Stomach (tissue), 9 donors: ENCODE results near the gene OSM. TPM values are rescaled to one million over a fixed set of nuclear protein-coding genes. Genes with fewer than 3 reads are reported as not detected.

ENCODE experiments used
- DNase-seq, 2 donors: peaks; one replicate each; pipeline versions ENCODE4 v3.0.0 to v3.0.0-alpha.2; 2013 to 2019
- H3K27ac ChIP-seq, 5 donors: fragments of 200-600 bp in 4 of 5; sonication (generic) in 4 of 5; one replicate each; pipeline ENCODE4 v1.5.1; 2013 to 2019; ENCODE audit warnings: mild to moderate bottlenecking in 1 of 5, moderate library complexity in 1 of 5
- H3K27me3 ChIP-seq, 3 donors: fragments of 200-600 bp; sonication (generic); one replicate each; pipeline ENCODE4 v1.5.1; 2017 to 2019; ENCODE audit warnings: mixed run types in 1 of 3
- H3K36me3 ChIP-seq, 4 donors: fragments of 200-600 bp; sonication (generic); 1 replicate in 3 of 4; 2 replicates in 1 of 4; pipeline ENCODE4 v1.5.1; 2016 to 2019
- H3K4me1 ChIP-seq, 4 donors: fragments of 200-600 bp; sonication (generic); one replicate each; pipeline ENCODE4 v1.5.1; 2016 to 2019
- H3K4me3 ChIP-seq, 4 donors: fragments of 200-600 bp; sonication (generic) in 3 of 4; one replicate each; pipeline ENCODE4 v1.5.1; 2016 to 2019; ENCODE audit warnings: mild to moderate bottlenecking in 1 of 4
- H3K9me3 ChIP-seq, 4 donors: fragments of 200-600 bp; sonication (generic); one replicate each; pipeline ENCODE4 v1.5.1; 2016 to 2019
- EP300 ChIP-seq: sonication (generic); formaldehyde crosslinking; IDR thresholded peaks from one replicate; pipeline ENCODE4 v1.6.1; 2017; ENCODE audit warnings: antibody characterized with exemption
- POLR2A ChIP-seq, 4 donors: fragments of 450-650 bp; IDR thresholded peaks; one replicate each; pipeline ENCODE4 v1.6.1; 2016; ENCODE audit warnings: antibody characterized with exemption in 4 of 4, control low read depth in 2 of 4, mild to moderate bottlenecking in 1 of 4, moderate library complexity in 1 of 4
- POLR2AphosphoS5 ChIP-seq, 3 donors: sonication (generic); formaldehyde crosslinking; IDR thresholded peaks; one replicate each; pipeline ENCODE4 v1.6.1; 2016; ENCODE audit warnings: antibody characterized with exemption in 3 of 3
- WGBS, 5 donors: extraction: QIAGEN DNeasy Blood & Tissue Kit in 3 of 5; methylation state at CpG; one replicate each; pipeline versions ENCODE4 v1.1.5 to v1.1.7; 2013 to 2018; 5-methylcytosine and 5-hydroxymethylcytosine counted together
- intact Hi-C: fragments of 100-400 bp; cut with DNase I; formaldehyde crosslinking; loops from one replicate; pipeline ENCODE4 v1.15.1; 2023; ENCODE audit warnings: low total_unique reads
- polyA plus RNA-seq, 3 donors: library from polyadenylated mRNA; stranded (reverse); fragments of 200-250 nt; gene quantifications; one replicate each; pipeline ENCODE4 v1.2.3, GENCODE V29; 2013
- total RNA-seq, 5 donors: library from RNA; depleted of rRNA; stranded (reverse); fragments of >200 nt; gene quantifications; one replicate each; pipeline versions ENCODE4 v1.1.0 to v1.2.3, GENCODE V29; 2014 to 2016
- TF ChIP-seq, protein P1 (sequence below), 7 experiments: fragments of 450-650 bp in 4 of 7; fragments of 200-600 bp in 3 of 7; sonication (generic) in 3 of 7; IDR thresholded peaks; one replicate each; pipeline ENCODE4 v1.5.1; 2016 to 2019; ENCODE audit warnings: antibody characterized with exemption in 7 of 7, control low read depth in 2 of 7, mild to moderate bottlenecking in 1 of 7
- donor health status: healthy with polysubstance abuse.
- donor health status: Bipolar disorder and iron deficiency.
- donor health status: healthy.

The OSM gene
- total and polyA plus RNA-seq, 8 donors, result 0.33 to 22.7 (median 1.2) TPM; not detected in 4

DNA sequence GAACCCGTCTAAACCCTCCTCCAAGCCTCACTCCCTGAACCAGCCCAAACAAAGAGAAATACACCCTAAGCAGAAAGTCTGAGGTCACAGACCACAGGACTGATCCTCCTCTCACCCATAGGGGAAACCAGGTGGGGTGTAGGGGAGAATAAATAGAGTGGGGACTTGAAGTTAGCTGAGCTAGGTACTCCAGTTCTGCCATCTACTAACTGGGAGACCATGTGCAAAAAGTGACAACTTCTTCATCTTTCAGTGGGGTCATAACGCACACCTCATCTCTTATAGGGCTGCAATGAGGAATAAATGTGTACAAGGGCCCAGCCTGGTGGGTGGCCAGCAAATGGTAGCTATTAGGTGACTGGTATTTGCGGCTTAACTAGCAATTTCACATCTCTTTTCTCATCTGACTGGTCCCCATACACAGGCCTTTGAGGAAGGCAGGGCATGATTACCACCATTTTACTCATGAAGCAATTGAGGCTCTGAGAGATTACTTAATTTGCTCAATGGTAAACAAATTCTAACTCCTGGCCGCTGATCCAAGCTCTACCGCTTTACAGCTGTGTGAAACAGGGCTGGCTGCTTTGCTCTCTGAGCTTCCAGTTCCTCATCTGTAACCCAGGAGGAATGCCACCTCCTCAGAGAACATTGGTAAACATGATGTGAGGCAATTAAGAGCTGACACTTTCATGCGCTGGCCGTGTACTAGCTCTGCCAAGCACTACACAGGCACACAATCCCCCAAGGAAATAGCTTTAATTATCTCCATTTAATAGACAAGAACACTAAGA, 43.5 kb upstream of the OSM start:
- TF ChIP-seq POLR2A (IDR thresholded peaks at IDR 0.05) (no peak), EP300 (no peak), POLR2AphosphoS5 (IDR thresholded peaks at IDR 0.05) (peak; percentile 73 to 93 (median 78))
- 30 to 46% (median 35%) methylated on average over 7 of the region's 7 CpGs for WGBS, 5 donors
- no peaks in the 10 kb centered on the region for H3K36me3 ChIP-seq
- peak overlapping the region; percentile 86 to 94 (median 87) for H3K27ac ChIP-seq
- H3K27me3 ChIP-seq, result no peaks in the 10 kb centered on the region
- peaks cover 84 to 99% (median 96%) of the 10 kb centered on the region in 4 donors for H3K4me1 ChIP-seq
- DNase-seq, result peak; percentile 77 to 81
- no peaks in the 10 kb centered on the region for H3K9me3 ChIP-seq
- H3K4me3 ChIP-seq, result peak overlapping the region in 1 of 4 donors; percentile 11
- intact Hi-C loops, result no loop called here

DNA sequence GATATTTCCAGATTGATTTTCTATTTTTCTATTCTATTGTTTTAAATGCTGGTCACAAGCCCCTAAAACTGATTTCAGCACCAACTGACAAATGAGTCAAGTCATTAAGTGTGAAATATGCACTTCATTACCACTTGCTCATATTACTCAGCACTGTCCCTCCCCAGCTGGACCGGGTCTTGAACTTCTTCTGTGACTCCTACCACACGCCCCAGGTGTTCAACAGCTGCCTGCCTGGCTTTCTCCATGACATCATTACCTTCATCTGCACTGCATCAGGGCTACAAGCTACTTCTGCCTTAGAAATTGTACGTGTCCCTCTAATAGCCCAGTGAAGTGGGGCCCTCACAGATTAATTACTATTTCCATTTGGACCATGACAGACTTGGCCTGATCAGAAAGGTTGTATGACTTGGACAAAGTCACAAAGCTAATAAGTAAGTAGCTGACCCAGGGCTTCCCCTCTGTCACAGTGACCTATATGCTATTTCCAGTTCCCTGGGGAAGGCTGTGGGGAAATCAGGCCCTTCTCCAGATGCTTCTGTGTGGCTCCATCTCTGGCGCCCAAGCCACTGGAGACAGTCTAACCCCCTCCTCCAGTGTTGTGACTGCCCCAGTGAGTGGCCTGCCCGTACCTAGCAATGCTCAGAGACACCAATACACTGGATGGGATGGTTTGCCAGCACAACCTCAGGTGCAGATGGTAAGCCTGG, 42.0 kb upstream of the OSM start:
- intact Hi-C loops, result no loop called here
- no peaks in the 10 kb centered on the region for H3K9me3 ChIP-seq
- peak overlapping the region in 4 of 5 donors; percentile 86 to 94 (median 88) for H3K27ac ChIP-seq
- DNase-seq, result no peak
- H3K36me3 ChIP-seq, result peaks cover 0 to 7% (median 0%) of the 10 kb centered on the region in 4 donors
- WGBS, 5 donors, result 70 to 79% (median 75%) methylated on average over 5 of the region's 5 CpGs
- H3K4me3 ChIP-seq, result no peak overlapping the region
- TF ChIP-seq EP300, result no peak
- no peak for TF ChIP-seq POLR2A (IDR thresholded peaks at IDR 0.05)
- peaks cover 94 to 99% (median 97%) of the 10 kb centered on the region in 4 donors for H3K4me1 ChIP-seq
- H3K27me3 ChIP-seq, result no peaks in the 10 kb centered on the region

DNA sequence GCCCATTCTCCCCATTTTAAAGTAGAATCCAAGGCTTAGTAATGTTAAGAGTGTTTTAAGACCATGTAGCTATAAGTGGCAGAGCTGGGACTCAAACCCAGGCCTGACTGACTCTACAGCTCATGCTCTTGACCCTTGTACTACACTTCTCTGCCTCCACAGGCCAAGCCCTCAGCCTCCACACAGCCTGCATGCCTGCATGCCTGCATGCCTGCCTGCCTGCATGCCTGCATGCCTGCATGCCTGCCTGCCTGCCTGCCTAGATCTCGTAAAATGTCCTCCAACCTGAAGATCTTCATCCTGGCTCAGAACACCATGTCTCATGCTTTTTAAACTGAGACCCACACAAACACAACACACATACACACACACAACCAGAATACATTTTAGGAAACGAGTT, 41.4 kb upstream of the OSM start:
- intact Hi-C loops, result no loop called here
- Histone ChIP-seq H3K4me3 (no peak overlapping the region), H3K27me3 (no peaks in the 10 kb centered on the region), H3K4me1 (peaks cover 99 to 100% (median 100%) of the 10 kb centered on the region in 4 donors), H3K36me3 (peaks cover 0 to 13% (median 5%) of the 10 kb centered on the region in 4 donors), H3K27ac (peak overlapping the region in 4 of 5 donors; percentile 11 to 94 (median 88)), H3K9me3 (no peaks in the 10 kb centered on the region)
- DNase-seq, result no peak
- WGBS, 5 donors, result 71 to 80% (median 78%) methylated on average over 2 of the region's 2 CpGs
- TF ChIP-seq EP300, result no peak
- no peak for TF ChIP-seq POLR2A (IDR thresholded peaks at IDR 0.05)
- no peak for TF ChIP-seq POLR2AphosphoS5 (IDR thresholded peaks at IDR 0.05)
- TF ChIP-seq, protein P1, sequence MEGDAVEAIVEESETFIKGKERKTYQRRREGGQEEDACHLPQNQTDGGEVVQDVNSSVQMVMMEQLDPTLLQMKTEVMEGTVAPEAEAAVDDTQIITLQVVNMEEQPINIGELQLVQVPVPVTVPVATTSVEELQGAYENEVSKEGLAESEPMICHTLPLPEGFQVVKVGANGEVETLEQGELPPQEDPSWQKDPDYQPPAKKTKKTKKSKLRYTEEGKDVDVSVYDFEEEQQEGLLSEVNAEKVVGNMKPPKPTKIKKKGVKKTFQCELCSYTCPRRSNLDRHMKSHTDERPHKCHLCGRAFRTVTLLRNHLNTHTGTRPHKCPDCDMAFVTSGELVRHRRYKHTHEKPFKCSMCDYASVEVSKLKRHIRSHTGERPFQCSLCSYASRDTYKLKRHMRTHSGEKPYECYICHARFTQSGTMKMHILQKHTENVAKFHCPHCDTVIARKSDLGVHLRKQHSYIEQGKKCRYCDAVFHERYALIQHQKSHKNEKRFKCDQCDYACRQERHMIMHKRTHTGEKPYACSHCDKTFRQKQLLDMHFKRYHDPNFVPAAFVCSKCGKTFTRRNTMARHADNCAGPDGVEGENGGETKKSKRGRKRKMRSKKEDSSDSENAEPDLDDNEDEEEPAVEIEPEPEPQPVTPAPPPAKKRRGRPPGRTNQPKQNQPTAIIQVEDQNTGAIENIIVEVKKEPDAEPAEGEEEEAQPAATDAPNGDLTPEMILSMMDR (IDR thresholded peaks at IDR 0.05), result no peak

DNA sequence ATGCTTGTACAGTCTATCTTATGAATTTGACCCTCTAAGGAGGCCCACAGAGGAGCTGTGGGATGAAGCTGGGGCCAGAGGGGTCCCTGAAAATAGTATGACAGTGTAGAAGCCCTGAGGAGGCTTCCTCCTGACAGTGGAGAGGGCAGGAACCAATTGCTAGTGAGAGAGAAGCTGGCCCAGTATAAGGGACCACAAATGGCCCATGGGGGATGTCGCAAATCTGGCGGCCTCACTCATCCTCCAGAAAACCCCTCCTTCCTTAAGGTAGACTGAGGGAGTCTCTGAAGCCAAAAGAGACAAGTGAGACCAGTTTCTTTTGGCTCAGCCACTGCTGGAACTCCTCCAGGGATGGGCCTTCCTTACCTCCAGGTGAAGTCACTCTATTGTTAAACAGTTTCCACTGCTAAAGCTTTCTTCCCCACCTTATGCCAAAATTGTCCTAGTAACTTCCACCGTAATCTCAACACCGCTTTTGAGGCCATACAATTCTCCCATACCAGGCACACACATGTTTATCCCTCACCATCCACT, 40.5 kb upstream of the OSM start:
- Histone ChIP-seq H3K4me1 (peaks cover 100% of the 10 kb centered on the region in 4 donors), H3K4me3 (no peak overlapping the region), H3K27me3 (no peaks in the 10 kb centered on the region), H3K27ac (peak overlapping the region; percentile 53 to 94 (median 86)), H3K9me3 (no peaks in the 10 kb centered on the region), H3K36me3 (peaks cover 0 to 21% (median 11%) of the 10 kb centered on the region in 4 donors)
- WGBS, 5 donors, result 67 to 83% (median 81%) methylated on average over 4 of the region's 4 CpGs
- intact Hi-C loops, result no loop called here
- no peak for DNase-seq
- TF ChIP-seq EP300 (no peak), POLR2AphosphoS5 (IDR thresholded peaks at IDR 0.05) (no peak), POLR2A (IDR thresholded peaks at IDR 0.05) (no peak)
- TF ChIP-seq, protein P1 (IDR thresholded peaks at IDR 0.05), result no peak

- TF ChIP-seq POLR2A (IDR thresholded peaks at IDR 0.05), result no peak
- TF ChIP-seq, protein P1 (IDR thresholded peaks at IDR 0.05), result no peak
- no peak for TF ChIP-seq POLR2AphosphoS5 (IDR thresholded peaks at IDR 0.05)
- Histone ChIP-seq H3K4me3 (no peak overlapping the region), H3K4me1 (peaks cover 100% of the 10 kb centered on the region in 4 donors), H3K27ac (peak overlapping the region; percentile 53 to 94 (median 86)), H3K9me3 (no peaks in the 10 kb centered on the region), H3K27me3 (no peaks in the 10 kb centered on the region), H3K36me3 (peaks cover 0 to 25% (median 16%) of the 10 kb centered on the region in 4 donors)
- DNase-seq, result no peak
- intact Hi-C loops, result no loop called here
- WGBS, 5 donors, result 68 to 92% (median 77%) methylated on average over 1 of the region's 1 CpG
Observed at GRCh38 chr22:30306627-30307011, 40.0 kb upstream of the OSM start.
